SJSA1 (cell line): ENCODE data around the gene KLRC1. TPM values are rescaled to one million over a fixed set of nuclear protein-coding genes. Genes with fewer than 3 reads are reported as not detected.
"Not testable (repeated sequence)": the region's sequence is repeated elsewhere in the genome, so short reads cannot be mapped to it uniquely, and the experiment has no call there.

ENCODE experiments used
- DNase-seq, 2 experiments: peaks; one replicate each; pipeline ENCODE4 v3.0.0-alpha.2; 2015 to 2020; ENCODE audit warnings: low spot score in 2 of 2, low read depth in 1 of 2
- H3K27ac ChIP-seq: fragments of 250-450 bp; sonication (Bioruptor Pico); 2 replicates; pipeline ENCODE4 v1.5.1; 2020; ENCODE audit warnings: mild to moderate bottlenecking, moderate library complexity
- H3K27me3 ChIP-seq: fragments of 250-450 bp; sonication (Bioruptor Pico); replicated peaks from 2 replicates; pipeline ENCODE4 v1.5.1; 2020; ENCODE audit warnings: mild to moderate bottlenecking, moderate library complexity
- H3K36me3 ChIP-seq: fragments of 250-450 bp; sonication (Bioruptor Pico); 2 replicates; pipeline ENCODE4 v1.5.1; 2020; ENCODE audit warnings: mild to moderate bottlenecking
- H3K4me1 ChIP-seq: fragments of 250-450 bp; sonication (Bioruptor Pico); replicated peaks from 2 replicates; pipeline ENCODE4 v1.6.1; 2021; ENCODE audit warnings: mild to moderate bottlenecking
- H3K4me3 ChIP-seq: fragments of 250-450 bp; sonication (Bioruptor Pico); 2 replicates; pipeline ENCODE4 v1.5.1; 2020; ENCODE audit warnings: mild to moderate bottlenecking
- H3K9me3 ChIP-seq: fragments of 250-450 bp; sonication (Bioruptor Pico); replicated peaks from 2 replicates; pipeline ENCODE4 v1.5.1; 2020; ENCODE audit warnings: mild to moderate bottlenecking
- total RNA-seq: library from RNA; depleted of rRNA; stranded (reverse); fragments of >200 nt; shearing (Covaris generic); gene quantifications from 2 replicates; pipeline ENCODE4 v1.2.3, GENCODE V29; 2014

The KLRC1 gene
- total RNA-seq, 1 experiment from 2014 or later, result not detected

- not testable (repeated sequence) for DNase-seq, H3K36me3 ChIP-seq, H3K4me1 ChIP-seq, H3K27me3 ChIP-seq, H3K9me3 ChIP-seq, H3K4me3 ChIP-seq, H3K27ac ChIP-seq
Measured at GRCh38 chr12:10446052-10446451, 7.1 kb downstream of the KLRC1 start.

GRCh38 chr12:10441144-10441543 is 12.0 kb downstream of the KLRC1 start:
- H3K27me3 ChIP-seq, H3K27ac ChIP-seq, H3K4me3 ChIP-seq, H3K4me1 ChIP-seq, DNase-seq, H3K36me3 ChIP-seq, H3K9me3 ChIP-seq: not testable (repeated sequence)

DNA sequence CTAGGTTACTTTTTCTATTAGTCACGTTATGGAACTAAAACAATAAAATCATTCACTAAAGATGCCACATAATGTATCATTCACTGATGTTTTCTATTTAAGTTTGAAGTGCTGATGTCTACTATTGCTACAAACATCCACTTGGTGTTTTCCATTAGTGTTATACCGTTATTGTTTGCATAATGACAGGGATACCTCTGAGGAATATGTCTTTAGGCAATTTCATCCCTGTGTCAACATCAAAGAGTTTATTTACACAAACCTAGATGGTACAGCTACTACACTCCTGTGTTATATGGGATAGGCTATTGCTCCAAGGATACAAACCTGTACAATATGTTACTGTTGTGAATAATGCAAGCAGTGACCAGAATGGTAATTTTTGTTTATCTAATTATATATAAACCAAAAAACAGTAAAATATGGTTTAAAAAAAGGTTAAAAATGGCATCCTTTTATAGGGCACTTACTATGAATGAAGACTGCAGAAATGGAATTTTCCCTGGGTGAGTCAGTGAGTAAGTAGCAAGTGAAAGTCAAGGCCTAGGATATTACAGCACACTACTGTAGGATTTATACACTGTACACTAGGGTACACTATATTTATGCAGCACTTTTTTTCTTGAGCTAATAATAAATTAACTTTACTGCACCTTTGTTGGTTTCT is 13.4 kb downstream of the KLRC1 start:
- not testable (repeated sequence) for H3K27me3 ChIP-seq, H3K36me3 ChIP-seq, H3K27ac ChIP-seq, H3K4me1 ChIP-seq, H3K4me3 ChIP-seq, H3K9me3 ChIP-seq
- peak in 1 of 2 experiments; percentile 15 for DNase-seq

GRCh38 chr12:10437601-10438000 is 15.6 kb downstream of the KLRC1 start:
- not testable (repeated sequence) for H3K36me3 ChIP-seq, DNase-seq, H3K9me3 ChIP-seq, H3K4me3 ChIP-seq, H3K27me3 ChIP-seq, H3K27ac ChIP-seq, H3K4me1 ChIP-seq

GRCh38 chr12:10435816-10436215 is 17.4 kb downstream of the KLRC1 start, which contains the start of gene KLRC2:
Gene KLRC2, minus strand, starts transcription at chr12:10436010. Its CDS starts 24 bp downstream, at chr12:10435986.
- H3K36me3 ChIP-seq, H3K4me1 ChIP-seq, H3K27me3 ChIP-seq, H3K9me3 ChIP-seq, H3K27ac ChIP-seq, DNase-seq, H3K4me3 ChIP-seq: not testable (repeated sequence)

GRCh38 chr12:10430623-10431022 is 22.6 kb downstream of the KLRC1 start:
- not testable (repeated sequence) for H3K9me3 ChIP-seq, H3K4me1 ChIP-seq, H3K27me3 ChIP-seq, H3K4me3 ChIP-seq, DNase-seq, H3K36me3 ChIP-seq, H3K27ac ChIP-seq

DNA sequence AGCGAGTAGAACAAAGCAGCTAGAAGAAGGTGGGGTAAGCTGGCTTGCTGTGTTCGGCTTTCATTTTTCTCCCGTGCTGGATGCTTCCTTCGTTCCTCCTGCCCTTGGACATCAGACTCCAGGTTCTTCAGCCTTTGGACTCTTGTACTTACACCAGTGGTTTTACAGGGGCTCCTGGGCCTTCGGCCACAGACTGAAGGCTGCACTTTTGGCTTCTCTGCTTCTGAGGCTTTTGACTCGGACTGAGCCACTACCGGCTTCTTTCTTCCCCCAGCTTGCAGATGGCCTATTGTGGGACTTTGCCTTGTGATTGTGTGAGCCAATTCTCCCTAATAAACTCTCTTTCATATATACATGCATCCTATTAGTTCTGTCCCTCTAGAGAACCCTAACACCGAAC is 27.2 kb downstream of the KLRC1 start:
- H3K9me3 ChIP-seq, H3K36me3 ChIP-seq, H3K27ac ChIP-seq, H3K4me3 ChIP-seq, DNase-seq, H3K27me3 ChIP-seq, H3K4me1 ChIP-seq: not testable (repeated sequence)

- H3K27ac ChIP-seq, H3K27me3 ChIP-seq, H3K4me1 ChIP-seq, H3K9me3 ChIP-seq, H3K36me3 ChIP-seq, H3K4me3 ChIP-seq: not testable (repeated sequence)
- peak in 1 of 2 experiments; percentile 17 for DNase-seq
Measured at GRCh38 chr12:10424260-10424899, 28.8 kb downstream of the KLRC1 start.

DNA sequence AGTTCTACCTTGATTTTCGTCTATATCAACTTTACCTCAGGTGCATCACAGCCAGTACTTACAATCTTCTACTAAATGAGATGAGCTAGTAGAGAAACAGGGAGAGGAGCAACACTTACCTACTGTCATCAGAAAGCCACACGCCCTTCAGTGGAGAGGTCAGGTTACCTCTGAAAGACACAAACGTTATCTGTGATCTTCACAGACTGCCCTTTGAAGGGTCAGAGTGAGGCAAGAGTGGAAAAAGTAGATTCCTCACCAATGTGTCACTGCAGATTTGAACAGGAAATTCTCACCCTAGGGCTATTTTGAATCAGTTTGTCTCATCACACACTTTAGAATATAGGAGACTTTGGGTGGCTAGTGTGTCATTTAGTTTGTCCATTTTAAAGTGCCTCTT is 31.0 kb downstream of the KLRC1 start:
- not testable (repeated sequence) for H3K36me3 ChIP-seq, DNase-seq, H3K4me1 ChIP-seq, H3K27me3 ChIP-seq, H3K4me3 ChIP-seq, H3K9me3 ChIP-seq, H3K27ac ChIP-seq

GRCh38 chr12:10420334-10420733 is 32.8 kb downstream of the KLRC1 start, which contains the start of gene KLRC3:
Gene KLRC3, minus strand, starts transcription at chr12:10420595. Its CDS starts 45 bp downstream, at chr12:10420550.
- not testable (repeated sequence) for H3K36me3 ChIP-seq, H3K4me3 ChIP-seq, H3K27me3 ChIP-seq, H3K9me3 ChIP-seq, H3K27ac ChIP-seq, H3K4me1 ChIP-seq, DNase-seq

DNA sequence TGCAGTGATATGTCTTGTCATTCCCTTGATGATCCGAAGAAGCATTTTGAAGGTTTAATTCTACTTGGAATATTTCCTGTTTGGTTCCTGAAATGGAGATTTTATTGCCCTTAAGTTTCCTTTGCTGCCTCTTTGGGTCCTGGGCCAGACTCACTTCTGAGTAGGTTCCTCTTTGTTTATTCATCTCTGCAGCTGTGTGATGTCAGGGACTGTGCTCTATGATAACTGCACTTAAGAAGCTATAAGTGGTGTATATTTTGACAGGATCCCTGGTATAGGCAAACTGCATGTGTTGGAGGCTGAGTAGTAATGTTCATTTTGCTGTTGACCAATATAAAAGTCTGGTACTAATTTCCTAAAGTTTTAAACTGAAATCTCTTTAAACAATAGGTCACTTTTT is 43.8 kb downstream of the KLRC1 start, which contains the start of gene KLRC4:
TSS of gene KLRC4 (minus strand) at position 366 of the 400 bp plus-strand sequence. CDS start at position 184, 182 bp downstream.
- Histone ChIP-seq H3K36me3 (no peaks in the 10 kb centered on the region), H3K4me1 (no peaks in the 10 kb centered on the region), H3K4me3 (no peak within 1 kb of the TSS), H3K27ac (no peak within 1 kb of the TSS), H3K9me3 (no peaks in the 10 kb centered on the region), H3K27me3 (no peaks in the 10 kb centered on the region)
- no peak for DNase-seq

- Histone ChIP-seq H3K27me3 (no peaks in the 10 kb centered on the region), H3K27ac (no peak overlapping the region), H3K36me3 (no peaks in the 10 kb centered on the region), H3K4me3 (no peak overlapping the region), H3K4me1 (no peaks in the 10 kb centered on the region), H3K9me3 (no peaks in the 10 kb centered on the region)
- DNase-seq, result no peak
Measured at GRCh38 chr12:10408842-10409241, 44.3 kb downstream of the KLRC1 start.

- Histone ChIP-seq H3K27ac (no peak overlapping the region), H3K36me3 (no peaks in the 10 kb centered on the region), H3K27me3 (no peaks in the 10 kb centered on the region), H3K4me1 (no peaks in the 10 kb centered on the region), H3K9me3 (no peaks in the 10 kb centered on the region), H3K4me3 (no peak overlapping the region)
- no peak for DNase-seq
Measured at GRCh38 chr12:10406725-10407124, 46.5 kb downstream of the KLRC1 start.

DNA sequence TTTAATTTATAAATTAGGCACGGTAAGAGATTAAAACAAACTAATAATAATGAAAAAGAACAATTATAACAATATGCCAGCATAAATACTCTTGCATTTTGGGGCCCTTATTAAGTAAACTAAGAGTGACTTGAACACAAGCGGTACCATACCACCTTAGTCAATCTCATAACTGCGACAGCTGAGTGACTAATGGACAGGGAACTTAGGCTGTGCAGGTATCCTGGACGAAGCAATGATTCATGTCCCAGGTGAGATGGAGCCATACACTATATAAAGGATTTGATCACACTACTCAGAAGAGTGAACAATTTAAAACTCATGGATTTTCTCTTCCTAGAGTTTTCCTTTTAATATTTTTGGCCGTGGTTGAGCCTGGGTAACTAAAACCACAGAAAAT is 47.9 kb downstream of the KLRC1 start:
- no peak for DNase-seq
- H3K9me3 ChIP-seq, result no peaks in the 10 kb centered on the region
- no peak overlapping the region for H3K4me3 ChIP-seq
- no peak overlapping the region for H3K27ac ChIP-seq
- no peaks in the 10 kb centered on the region; the same call in 1 of the 2 replicates for H3K4me1 ChIP-seq
- H3K27me3 ChIP-seq, result no peaks in the 10 kb centered on the region
- no peaks in the 10 kb centered on the region for H3K36me3 ChIP-seq
